K562 (cell line): ENCODE measurements around the gene ENO3. TPM values are rescaled to one million over a fixed set of nuclear protein-coding genes. Genes with fewer than 3 reads are reported as not detected.

Experiments
- CTCFL ChIP-seq: IDR thresholded peaks from 2 replicates; pipeline ENCODE4 v1.6.1; 2011; ENCODE audit warnings: borderline replicate concordance, low read depth, mild to moderate bottlenecking, moderate library complexity, low read length; ENCODE audit not compliant: insufficient read depth, poor library complexity, severe bottlenecking
- FOXA3 ChIP-seq, 2 experiments: fragments of 450-650 bp in 1 of 2; sonication (generic) in 1 of 2; formaldehyde crosslinking; IDR thresholded peaks in 1 of 2; conservative IDR thresholded peaks in 1 of 2; 2 replicates each; pipeline versions ENCODE4 v1.4.0 to v1.8.0; 2020 to 2022; ENCODE audit warnings: mild to moderate bottlenecking in 2 of 2, missing genetic modification reagents in 1 of 2
- HMBOX1 ChIP-seq: sonication (generic); IDR thresholded peaks from 2 replicates; pipeline ENCODE4 v1.6.1; 2016
- LARP7 ChIP-seq: fragments of 450-650 bp; IDR thresholded peaks from 2 replicates; pipeline ENCODE4 v1.6.1; 2016
- MTA3 ChIP-seq: fragments of 450-650 bp; formaldehyde crosslinking; IDR thresholded peaks from 2 replicates; pipeline ENCODE4 v1.6.1; 2017; ENCODE audit warnings: mild to moderate bottlenecking, borderline replicate concordance
- NCOA6 ChIP-seq: fragments of 450-650 bp; IDR thresholded peaks from 2 replicates; pipeline ENCODE4 v1.6.1; 2017; ENCODE audit warnings: mild to moderate bottlenecking
- RREB1 ChIP-seq: fragments of 250-450 bp; sonication (Bioruptor Pico); IDR thresholded peaks from 2 replicates; pipeline ENCODE4 v1.4.0; 2020
- SP2 ChIP-seq: IDR thresholded peaks from 2 replicates; pipeline ENCODE4 v1.6.1; 2011; ENCODE audit warnings: mild to moderate bottlenecking, low read depth, low read length, moderate library complexity; ENCODE audit not compliant: poor library complexity, severe bottlenecking; ENCODE audit errors: extremely low read depth
- TRIM24 ChIP-seq, 2 experiments: fragments of 450-650 bp; IDR thresholded peaks; 2 replicates each; pipeline ENCODE4 v1.6.1; 2016
- WHSC1 ChIP-seq: IDR thresholded peaks from one replicate; pipeline ENCODE4 v1.6.1; 2012; ENCODE audit warnings: low read length, control low read depth, inconsistent platforms
- ZBTB17 ChIP-seq: fragments of 450-650 bp; formaldehyde crosslinking; IDR thresholded peaks from 2 replicates; pipeline ENCODE4 v1.4.0; 2020; ENCODE audit warnings: mild to moderate bottlenecking
- ZBTB7A ChIP-seq: IDR thresholded peaks from 2 replicates; pipeline ENCODE4 v1.6.1; 2011; ENCODE audit warnings: low read depth, mild to moderate bottlenecking, low read length, moderate library complexity, borderline replicate concordance; ENCODE audit not compliant: control insufficient read depth
- ZEB2 ChIP-seq: fragments of 450-650 bp; IDR thresholded peaks from 2 replicates; pipeline ENCODE4 v1.6.1; 2016
- ZNF165 ChIP-seq: fragments of 250-450 bp; sonication (Bioruptor Pico); IDR thresholded peaks from 2 replicates; pipeline ENCODE4 v1.4.0; 2020; ENCODE audit warnings: borderline replicate concordance
- polyA plus RNA-seq, 8 experiments: library from polyadenylated mRNA; depleted of rRNA in 4 of 8; stranded (reverse) in 5 of 8; unstranded in 3 of 8; fragments of >200 nt; fragmentation: Nextera tagmentation in 2 of 8; fragmentation: Illumina TruSeq in 1 of 8; extraction: Ambion mirVana in 2 of 8; extraction: Trizol in 1 of 8; gene quantifications; 2 replicates each; pipeline versions ENCODE4 v1.2.1 to v1.2.3, GENCODE V29; 2011 to 2014; ENCODE audit warnings: inconsistent platforms in 1 of 8, missing spikeins in 1 of 8
- total RNA-seq, 7 experiments: library from RNA; depleted of rRNA in 6 of 7; stranded (reverse); fragments of >200 nt in 6 of 7; fragmentation: Illumina TruSeq in 2 of 7; extraction: Trizol in 2 of 7; gene quantifications; 2 replicates each; pipeline versions ENCODE4 v1.2.1 to v1.2.3, GENCODE V29; 2011 to 2021; ENCODE audit warnings: low replicate concordance in 1 of 7
- TF ChIP-seq, protein P1 (sequence below), 2 experiments: fragments of 250-450 bp in 1 of 2; fragments of 450-650 bp in 1 of 2; sonication (Bioruptor Pico) in 1 of 2; IDR thresholded peaks; 2 replicates each; pipeline versions ENCODE4 v1.6.1 to v1.8.0; 2016 to 2021; ENCODE audit warnings: mild to moderate bottlenecking in 2 of 2, moderate library complexity in 2 of 2, missing compliant biosample characterization in 1 of 2, missing genetic modification characterization in 1 of 2
- TF ChIP-seq, protein P2 (sequence below): IDR thresholded peaks from 2 replicates; pipeline ENCODE4 v1.6.1; 2011; ENCODE audit not compliant: insufficient read length; ENCODE audit errors: extremely low read depth

Gene ENO3
- total and polyA plus RNA-seq, 9 of the 15 experiments (the other 6 are each of a cell fraction or from before 2014, with no cell fraction given): 5.7 to 17.2 (median 9.9) TPM

DNA sequence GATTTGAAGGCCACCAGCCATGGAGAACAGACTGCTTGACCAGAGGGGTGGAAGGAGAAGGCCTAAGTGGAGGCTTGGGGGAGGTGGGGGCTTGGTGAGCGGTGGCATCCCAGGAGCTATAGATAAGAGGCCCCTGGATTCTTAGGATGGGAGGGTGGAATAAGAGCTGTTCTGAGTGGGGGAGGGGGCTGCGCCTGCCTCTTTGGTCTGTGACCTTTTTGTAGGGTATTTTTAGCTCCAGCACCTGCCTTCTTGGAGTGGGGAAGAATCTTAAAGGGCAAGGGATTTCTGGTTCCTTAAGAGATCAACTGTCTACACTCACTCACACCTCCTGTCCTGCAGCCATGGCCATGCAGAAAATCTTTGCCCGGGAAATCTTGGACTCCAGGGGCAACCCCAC is 567 bp downstream of the ENO3 start (continued):
- TF ChIP-seq RREB1 (CRISPR knock-in tag): no peak
- 0 out of 2 replicates have a peak, but pooled peaks have one; percentile 38 for TF ChIP-seq ZBTB7A
- no peak for TF ChIP-seq CTCFL
- TF ChIP-seq NCOA6: no peak
- no peak for TF ChIP-seq SP2
- TF ChIP-seq, protein P1, sequence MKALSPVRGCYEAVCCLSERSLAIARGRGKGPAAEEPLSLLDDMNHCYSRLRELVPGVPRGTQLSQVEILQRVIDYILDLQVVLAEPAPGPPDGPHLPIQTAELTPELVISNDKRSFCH (CRISPR knock-in tag; IDR thresholded peaks at IDR 0.05): no peak
- TF ChIP-seq, protein P1 (tag; IDR thresholded peaks at IDR 0.05): peak; percentile 95
- no peak for TF ChIP-seq FOXA3 (CRISPR knock-in tag; conservative IDR thresholded peaks at IDR 0.05 in 1 of 2, IDR thresholded peaks at IDR 0.05 in 1 of 2)
- no peak for TF ChIP-seq ZBTB17 (CRISPR knock-in tag)
- TF ChIP-seq TRIM24 (IDR thresholded peaks at IDR 0.05): no peak
- TF ChIP-seq, protein P2, sequence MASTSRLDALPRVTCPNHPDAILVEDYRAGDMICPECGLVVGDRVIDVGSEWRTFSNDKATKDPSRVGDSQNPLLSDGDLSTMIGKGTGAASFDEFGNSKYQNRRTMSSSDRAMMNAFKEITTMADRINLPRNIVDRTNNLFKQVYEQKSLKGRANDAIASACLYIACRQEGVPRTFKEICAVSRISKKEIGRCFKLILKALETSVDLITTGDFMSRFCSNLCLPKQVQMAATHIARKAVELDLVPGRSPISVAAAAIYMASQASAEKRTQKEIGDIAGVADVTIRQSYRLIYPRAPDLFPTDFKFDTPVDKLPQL: no peak
- TF ChIP-seq ZNF165: no peak
- TF ChIP-seq HMBOX1: no peak
- no peak for TF ChIP-seq WHSC1
- no peak for TF ChIP-seq MTA3
- no peak for TF ChIP-seq ZEB2
- TF ChIP-seq LARP7: no peak
